Lower leg skin (tissue), 3 donors: Measurements from ENCODE around the gene KPNA6.

Experiments
- CTCF ChIP-seq, 3 donors: fragments of 450-650 bp; IDR thresholded peaks; one replicate each; pipeline ENCODE4 v1.5.1; 2016; ENCODE audit warnings: antibody characterized with exemption in 3 of 3, mild to moderate bottlenecking in 3 of 3, moderate library complexity in 2 of 3
- POLR2A ChIP-seq, 2 donors: fragments of 450-650 bp; IDR thresholded peaks; one replicate each; pipeline ENCODE4 v1.6.1; 2016 to 2017; ENCODE audit warnings: antibody characterized with exemption in 2 of 2, mild to moderate bottlenecking in 1 of 2, moderate library complexity in 1 of 2

GRCh38 chr1:32128479-32128878 lies 20.6 kb downstream of the KPNA6 start:
- TF ChIP-seq CTCF (IDR thresholded peaks at IDR 0.05) (no peak), POLR2A (IDR thresholded peaks at IDR 0.05) (no peak)
